Spinal cord (tissue), 10 donors: Measurements from ENCODE around the gene CDC25C. TPM values are rescaled to one million over a fixed set of nuclear protein-coding genes. Genes with fewer than 3 reads are reported as not detected.

Experiments
- DNase-seq, 6 donors: peaks; one replicate each; pipeline versions ENCODE4 v3.0.0 to v3.0.0-alpha.2; 2013 to 2015; ENCODE audit warnings: low spot score in 6 of 6, low read depth in 4 of 6
- H3K27ac ChIP-seq: one replicate; pipeline ENCODE4 v1.5.1; 2013; ENCODE audit warnings: low read depth, low read length, control low read depth
- H3K27me3 ChIP-seq: one replicate; pipeline ENCODE4 v1.6.1; 2013; ENCODE audit warnings: low read length; ENCODE audit not compliant: control insufficient read depth, insufficient read depth
- H3K36me3 ChIP-seq: one replicate; pipeline ENCODE4 v1.6.1; 2013; ENCODE audit warnings: low read length; ENCODE audit not compliant: control insufficient read depth, insufficient read depth
- H3K4me1 ChIP-seq: one replicate; pipeline ENCODE4 v1.6.1; 2013; ENCODE audit warnings: low read length; ENCODE audit not compliant: control insufficient read depth, insufficient read depth
- H3K4me3 ChIP-seq: one replicate; pipeline ENCODE4 v1.5.1; 2013; ENCODE audit warnings: low read depth, low read length, control low read depth
- H3K9me3 ChIP-seq: one replicate; pipeline ENCODE4 v1.6.1; 2013; ENCODE audit warnings: low read length; ENCODE audit not compliant: control insufficient read depth, insufficient read depth
- WGBS: methylation state at CpG from one replicate; pipeline ENCODE4 v1.1.5; 2013; ENCODE audit warnings: missing lambda C conversion rate; ENCODE audit not compliant: insufficient coverage; 5-methylcytosine and 5-hydroxymethylcytosine counted together
- polyA plus RNA-seq, 2 donors: library from polyadenylated mRNA; unstranded; fragments of 120-200 nt; gene quantifications; one replicate each; pipeline ENCODE4 v1.2.1, GENCODE V29; 2013; ENCODE audit not compliant: insufficient read length in 2 of 2
- total RNA-seq, 2 donors: library from RNA; depleted of rRNA in 1 of 2; stranded (reverse); fragments of 120-200 nt in 1 of 2; fragments of >200 nt in 1 of 2; gene quantifications; one replicate each; pipeline versions ENCODE4 v1.2.3 to v1.2.4, GENCODE V29; 2013 to 2014
- donor health status: healthy.

The CDC25C gene
- total and polyA plus RNA-seq, 4 donors: 3.3 to 4.4 (median 3.9) TPM

DNA sequence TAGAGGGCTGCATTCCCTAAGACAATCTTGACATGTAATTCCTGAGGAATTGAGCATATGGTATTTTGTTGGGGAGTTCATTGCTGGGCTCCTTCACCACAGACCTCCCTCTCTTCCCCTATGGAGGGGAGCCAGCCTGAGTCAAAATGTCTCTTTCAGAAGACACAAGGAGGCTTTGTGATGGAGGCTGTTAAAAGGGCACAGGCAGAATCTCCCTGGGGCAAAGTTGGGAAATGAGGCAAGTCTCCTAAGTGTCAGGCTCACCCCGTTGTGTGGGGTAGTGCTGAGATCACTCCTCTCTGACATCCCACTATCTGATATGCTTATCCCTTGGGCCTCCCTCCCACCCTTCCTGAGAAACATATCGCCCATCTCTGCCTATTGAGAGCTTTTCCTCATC, 87.8 kb downstream of the CDC25C start:
- H3K4me1 ChIP-seq: peaks cover 21% of the 10 kb centered on the region
- no peak overlapping the region for H3K4me3 ChIP-seq
- H3K9me3 ChIP-seq: no peaks in the 10 kb centered on the region
- DNase-seq: peak in 4 of 6 donors; percentile 17 to 77 (median 34)
- no peaks in the 10 kb centered on the region for H3K36me3 ChIP-seq
- peak overlapping the region; percentile 84 for H3K27ac ChIP-seq
- 53% methylated on average over 1 of the region's 2 CpGs for WGBS
- peaks cover 23% of the 10 kb centered on the region for H3K27me3 ChIP-seq

DNA sequence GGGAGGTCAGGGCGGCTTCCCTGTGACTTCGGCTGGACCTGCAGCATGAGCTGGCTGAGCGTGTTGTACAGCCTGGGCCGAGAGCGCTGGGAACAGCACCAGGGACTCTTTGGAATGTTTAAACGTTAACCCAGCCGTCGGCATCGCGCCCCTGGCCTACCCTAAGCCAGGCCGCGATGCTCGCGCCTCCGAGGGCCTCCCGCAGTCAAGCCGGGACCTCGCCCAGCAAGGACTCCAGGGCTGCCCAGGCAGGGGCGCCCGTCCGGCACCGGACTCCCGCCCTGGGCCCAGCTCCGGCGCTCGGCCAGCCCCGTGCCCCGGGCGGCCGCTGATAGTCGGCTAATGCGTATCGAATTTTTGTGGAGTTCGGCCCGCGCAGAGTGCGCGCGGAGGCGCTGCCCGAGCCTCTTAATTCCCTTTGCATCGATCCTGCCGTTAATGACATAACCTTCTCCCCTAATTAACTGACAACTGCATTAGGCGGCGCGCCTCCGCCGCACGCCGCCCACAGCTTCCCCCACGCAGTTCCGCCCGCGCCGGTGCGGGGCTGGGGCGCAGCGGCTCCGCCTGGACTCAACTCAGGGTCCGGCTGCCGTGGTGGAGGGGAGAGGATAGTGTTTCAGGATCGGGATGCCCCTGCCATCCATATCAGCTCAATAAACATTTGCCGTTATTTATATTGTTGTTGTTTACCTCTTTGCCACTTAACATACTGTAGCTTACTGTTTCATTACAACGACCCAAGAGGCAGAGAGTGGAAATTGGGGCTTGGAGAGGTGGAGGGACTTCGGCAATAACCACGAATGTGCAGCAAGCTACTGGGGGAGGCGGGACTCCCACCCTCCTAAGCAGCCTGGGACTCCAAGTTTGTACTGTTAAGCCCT, 89.7 kb downstream of the CDC25C start:
- Histone ChIP-seq H3K4me1 (peaks cover 21% of the 10 kb centered on the region), H3K9me3 (no peaks in the 10 kb centered on the region), H3K36me3 (no peaks in the 10 kb centered on the region), H3K27ac (peak overlapping the region; percentile 58), H3K4me3 (peak overlapping the region; percentile 13), H3K27me3 (peaks cover 23% of the 10 kb centered on the region)
- peak in 4 of 6 donors; percentile 11 to 64 (median 30) for DNase-seq
- WGBS: 4% methylated on average over 44 of the region's 67 CpGs

DNA sequence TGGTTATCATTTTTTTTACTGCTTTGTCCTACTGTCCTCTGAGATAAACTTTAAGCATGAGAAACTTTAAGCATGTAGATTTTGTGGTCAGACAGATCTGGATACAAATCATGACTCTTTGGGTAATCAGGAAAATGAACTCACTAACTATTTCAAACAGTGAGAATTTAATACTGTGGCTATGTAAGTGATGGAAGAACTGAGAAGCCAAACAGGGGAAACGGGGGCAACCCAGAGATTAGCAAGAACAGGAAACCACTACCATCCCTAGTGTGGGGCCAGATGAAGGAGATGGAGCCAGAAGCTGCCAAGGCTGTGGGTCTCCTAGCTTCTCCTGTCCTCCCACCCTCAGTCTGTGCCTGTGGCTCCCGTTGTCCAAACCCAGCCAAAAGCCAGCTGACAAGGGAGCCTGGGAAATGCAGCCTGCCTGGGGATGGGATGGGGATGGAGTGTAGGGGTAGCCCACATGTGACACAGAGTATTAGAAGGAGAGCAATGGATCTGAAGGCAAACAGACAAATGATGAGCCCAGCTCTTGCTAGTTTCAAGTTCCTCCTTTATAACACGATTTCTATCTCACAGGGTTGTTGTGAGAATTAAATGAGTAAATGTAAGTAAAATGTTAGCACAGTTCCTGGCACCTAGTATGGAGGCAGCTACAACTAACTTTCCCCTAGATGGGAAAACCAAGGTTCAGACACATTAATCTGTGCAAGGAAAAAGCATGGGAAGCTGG, 90.8 kb downstream of the CDC25C start:
- WGBS: 100% methylated on average over 1 of the region's 3 CpGs

DNA sequence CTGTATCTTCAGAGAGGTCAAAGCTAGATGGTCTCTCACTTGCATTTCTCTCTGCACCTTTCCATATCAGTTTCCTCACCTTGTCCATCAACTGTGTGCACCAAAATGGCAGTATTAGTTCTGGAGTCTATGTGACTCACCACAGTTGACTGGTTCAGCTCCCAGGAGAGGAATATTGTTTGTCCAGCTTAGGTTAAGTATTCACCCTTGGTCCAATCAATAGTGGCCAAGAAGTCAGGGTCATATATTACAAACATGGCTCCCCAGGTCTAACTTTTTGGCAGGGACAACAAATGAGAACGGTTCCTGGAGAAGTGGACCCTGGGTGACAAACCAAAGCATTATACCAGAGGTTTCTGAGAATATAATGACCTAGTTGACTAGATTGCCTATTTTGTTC, 93.6 kb downstream of the CDC25C start:
- H3K27me3 ChIP-seq: peaks cover 23% of the 10 kb centered on the region
- H3K36me3 ChIP-seq: no peaks in the 10 kb centered on the region
- H3K4me3 ChIP-seq: no peak overlapping the region
- H3K9me3 ChIP-seq: no peaks in the 10 kb centered on the region
- DNase-seq: no peak
- WGBS: no CpG with 5 or more reads among the region's 1 CpG
- peaks cover 14% of the 10 kb centered on the region for H3K4me1 ChIP-seq
- no peak overlapping the region for H3K27ac ChIP-seq

More for the DNA sequence above, 90.8 kb downstream of the CDC25C start:
- Histone ChIP-seq H3K36me3 (no peaks in the 10 kb centered on the region), H3K4me1 (peaks cover 18% of the 10 kb centered on the region), H3K9me3 (no peaks in the 10 kb centered on the region), H3K27me3 (peaks cover 23% of the 10 kb centered on the region), H3K27ac (no peak overlapping the region), H3K4me3 (no peak overlapping the region)
- DNase-seq: no peak

Other genes starting within 250 kb of the CDC25C start
- not detected for gene WNT8A, start 247.8 kb downstream of the CDC25C start, total RNA-seq
- gene WNT8A, start 247.8 kb downstream of the CDC25C start, polyA plus RNA-seq: under 1 TPM; 0.22 to 0.30 TPM
- 10 to 100 TPM; 17.0 to 21.0 TPM for gene NME5, start 192.4 kb downstream of the CDC25C start, total RNA-seq
- 10 to 100 TPM; 23.8 to 24.4 TPM for gene NME5, start 192.4 kb downstream of the CDC25C start, polyA plus RNA-seq
- 10 to 100 TPM; 47.0 to 72.7 TPM for gene BRD8, start 153.2 kb downstream of the CDC25C start, total RNA-seq
- 100 to 1,000 TPM in 1 of 2 donors, 10 to 100 TPM in 1; 86.7 to 111 TPM for gene BRD8, start 153.2 kb downstream of the CDC25C start, polyA plus RNA-seq
- 10 to 100 TPM; 13.5 to 18.7 TPM for gene KIF20A, start 152.7 kb downstream of the CDC25C start, total RNA-seq
- 10 to 100 TPM; 11.5 to 14.0 TPM for gene KIF20A, start 152.7 kb downstream of the CDC25C start, polyA plus RNA-seq
- gene CDC23, start 118.5 kb downstream of the CDC25C start, total RNA-seq: 10 to 100 TPM; 40.0 to 47.5 TPM
- 10 to 100 TPM; 37.9 to 38.6 TPM for gene CDC23, start 118.5 kb downstream of the CDC25C start, polyA plus RNA-seq
- 1 to 10 TPM; 3.2 to 6.3 TPM for gene GFRA3, start 57.2 kb downstream of the CDC25C start, total RNA-seq
- gene GFRA3, start 57.2 kb downstream of the CDC25C start, polyA plus RNA-seq: 10 to 100 TPM in 1 of 2 donors, 1 to 10 TPM in 1; 2.8 to 13.6 TPM
- gene FAM53C, start 6.5 kb upstream of the CDC25C start, total RNA-seq: 10 to 100 TPM; 21.5 to 26.2 TPM
- gene FAM53C, start 6.5 kb upstream of the CDC25C start, polyA plus RNA-seq: 10 to 100 TPM; 33.8 to 34.9 TPM
- 10 to 100 TPM; 76.6 to 77.8 TPM for gene KDM3B, start 20.9 kb upstream of the CDC25C start, total RNA-seq
- gene KDM3B, start 20.9 kb upstream of the CDC25C start, polyA plus RNA-seq: 10 to 100 TPM; 62.2 to 73.4 TPM
- gene REEP2, start 107.3 kb upstream of the CDC25C start, total RNA-seq: 10 to 100 TPM; 48.1 to 90.8 TPM
- gene REEP2, start 107.3 kb upstream of the CDC25C start, polyA plus RNA-seq: 100 to 1,000 TPM; 243 to 272 TPM
- 10 to 100 TPM; 18.0 to 22.9 TPM for gene EGR1, start 133.7 kb upstream of the CDC25C start, total RNA-seq
- gene EGR1, start 133.7 kb upstream of the CDC25C start, polyA plus RNA-seq: 10 to 100 TPM; 29.1 to 93.2 TPM
- 10 to 100 TPM; 61.6 to 73.7 TPM for gene ETF1, start 211.4 kb upstream of the CDC25C start, total RNA-seq
- gene ETF1, start 211.4 kb upstream of the CDC25C start, polyA plus RNA-seq: 10 to 100 TPM; 55.7 to 64.2 TPM
- gene HSPA9, start 243.6 kb upstream of the CDC25C start, total RNA-seq: 100 to 1,000 TPM; 218 to 236 TPM
- gene HSPA9, start 243.6 kb upstream of the CDC25C start, polyA plus RNA-seq: 100 to 1,000 TPM; 232 to 236 TPM